Endothelial cell of umbilical vein (primary cell): Measurements from ENCODE around the gene ANAPC5. TPM values are rescaled to one million over a fixed set of nuclear protein-coding genes. Genes with fewer than 3 reads are reported as not detected.

Experiments used
- BruUV-seq: library from RNA; stranded (reverse); fragments of 400-500 nt; replicated peaks from 2 replicates; lab custom pipeline; 2021; lab: Mats Ljungman, UMichigan
- CTCF ChIA-PET: fragments of 300-600, 350-600 bp; sonication (Branson Sonifier 250); formaldehyde crosslinking; loops from one replicate; lab custom pipeline; 2021; ENCODE audit warnings: antibody characterized with exemption, inconsistent platforms; lab: Charles Lee
- POLR2A ChIA-PET: fragments of 300-600, 350-600 bp; sonication (Branson Sonifier 250); formaldehyde crosslinking; loops from one replicate; lab custom pipeline; 2021; ENCODE audit warnings: antibody characterized with exemption, inconsistent platforms; lab: Charles Lee
- DNase-seq: peaks from one replicate; pipeline ENCODE4 v3.0.0-alpha.2; 2011; ENCODE audit warnings: low read depth, low spot score
- FAIRE-seq: peaks from 2 replicates; lab custom pipeline; 2011; peaks lifted over from hg19 to GRCh38; lab: Jason Lieb, UNC
- H2AFZ ChIP-seq: 2 replicates; pipeline ENCODE4 v1.6.0; 2012; ENCODE audit warnings: low read depth, low read length, control low read depth, inconsistent platforms
- H3K27ac ChIP-seq: 2 replicates; pipeline ENCODE4 v1.5.1; 2011; ENCODE audit warnings: low read depth, mild to moderate bottlenecking, control low read depth, low read length, moderate library complexity; ENCODE audit not compliant: insufficient read depth
- H3K27me3 ChIP-seq, 2 experiments: 2 replicates each; pipeline versions ENCODE4 v1.6.0 to v1.6.1; 2011; ENCODE audit warnings: low read length in 2 of 2, mixed read lengths in 1 of 2; ENCODE audit not compliant: control insufficient read depth in 2 of 2, insufficient read depth in 2 of 2
- H3K36me3 ChIP-seq, 2 experiments: 2 replicates in 1 of 2; 3 replicates in 1 of 2; pipeline ENCODE4 v1.5.1; 2011; ENCODE audit warnings: low read length in 2 of 2, mild to moderate bottlenecking in 1 of 2, moderate library complexity in 1 of 2; ENCODE audit not compliant: control insufficient read depth in 2 of 2, insufficient read depth in 2 of 2; ENCODE audit errors: extremely low read depth in 1 of 2
- H3K4me1 ChIP-seq: 3 replicates; pipeline ENCODE4 v1.5.1; 2011; ENCODE audit warnings: mild to moderate bottlenecking, low read length; ENCODE audit not compliant: control insufficient read depth, insufficient read depth; ENCODE audit errors: extremely low read depth
- H3K4me2 ChIP-seq: 2 replicates; pipeline ENCODE4 v1.6.1; 2011; ENCODE audit warnings: low read length, control low read depth, mixed read lengths; ENCODE audit not compliant: insufficient read depth
- H3K4me3 ChIP-seq, 3 experiments: fragments of 200-600 bp in 1 of 3; sonication (generic), shearing (Covaris generic) in 1 of 3; replicated peaks in 1 of 3; 2 replicates each; pipeline ENCODE4 v1.5.1; 2011 to 2016; ENCODE audit warnings: control low read depth in 3 of 3, low read length in 3 of 3, mild to moderate bottlenecking in 2 of 3, inconsistent platforms in 1 of 3, low read depth in 1 of 3, moderate library complexity in 1 of 3; ENCODE audit not compliant: insufficient read depth in 1 of 3
- H3K79me2 ChIP-seq: 2 replicates; pipeline ENCODE4 v1.6.0; 2012; ENCODE audit warnings: low read length, inconsistent platforms; ENCODE audit not compliant: control insufficient read depth, insufficient read depth
- H3K9ac ChIP-seq: replicated peaks from 2 replicates; pipeline ENCODE3; 2011; ENCODE audit warnings: low read length, control low read depth; ENCODE audit not compliant: insufficient read depth; ENCODE audit errors: extremely low read depth
- H3K9me1 ChIP-seq: replicated peaks from 3 replicates; pipeline ENCODE4 v1.6.0; 2011; ENCODE audit warnings: mild to moderate bottlenecking, low read length; ENCODE audit not compliant: control insufficient read depth, insufficient read depth; ENCODE audit errors: extremely low read depth
- H3K9me3 ChIP-seq: replicated peaks from 2 replicates; pipeline ENCODE4 v1.5.1; 2012; ENCODE audit warnings: low read length, inconsistent platforms; ENCODE audit not compliant: control insufficient read depth, insufficient read depth
- H4K20me1 ChIP-seq: replicated peaks from 2 replicates; pipeline ENCODE3; 2011; ENCODE audit warnings: mild to moderate bottlenecking, low read length; ENCODE audit not compliant: control insufficient read depth, insufficient read depth; ENCODE audit errors: extremely low read depth
- EZH2 ChIP-seq: IDR thresholded peaks from 2 replicates; pipeline ENCODE4 v1.6.1; 2012; ENCODE audit warnings: borderline replicate concordance, low read depth, mild to moderate bottlenecking, moderate library complexity, low read length, inconsistent platforms; ENCODE audit not compliant: severe bottlenecking
- FOS ChIP-seq: IDR thresholded peaks from 2 replicates; pipeline ENCODE4 v1.6.1; 2011; ENCODE audit warnings: mild to moderate bottlenecking, low read length, moderate library complexity, borderline replicate concordance; ENCODE audit not compliant: insufficient read depth
- GATA2 ChIP-seq: IDR thresholded peaks from 2 replicates; pipeline ENCODE4 v1.7.0; 2011; ENCODE audit warnings: low read depth, mild to moderate bottlenecking, moderate library complexity, mixed read lengths, low read length; ENCODE audit not compliant: insufficient read length, insufficient read depth
- JUN ChIP-seq: IDR thresholded peaks from 2 replicates; pipeline ENCODE4 v1.6.1; 2011; ENCODE audit warnings: borderline replicate concordance, low read depth; ENCODE audit not compliant: insufficient read length, insufficient read depth
- MAX ChIP-seq: IDR thresholded peaks from 2 replicates; pipeline ENCODE4 v1.6.1; 2011; ENCODE audit not compliant: insufficient read depth, insufficient read length
- MYC ChIP-seq: IDR thresholded peaks from one replicate; pipeline ENCODE4 v1.6.1; 2011; ENCODE audit warnings: mild to moderate bottlenecking, low read depth, low read length
- POLR2A ChIP-seq: IDR thresholded peaks from 2 replicates; pipeline ENCODE4 v1.6.1; 2012; ENCODE audit warnings: low read depth, mild to moderate bottlenecking, control low read depth, low read length
- POLR2AphosphoS5 ChIP-seq: IDR thresholded peaks from 2 replicates; pipeline ENCODE4 v1.6.1; 2012; ENCODE audit warnings: low read depth, mild to moderate bottlenecking, control low read depth, low read length, moderate library complexity; ENCODE audit not compliant: insufficient read depth
- dilution Hi-C: fragments of 300-500 bp; cut with MboI; formaldehyde crosslinking; loops from one replicate; pipeline ENCODE4 v1.15.0; 2019; ENCODE audit warnings: low sequenced_read_pairs; ENCODE audit not compliant: extremely low pct_ligation_motif_present
- intact Hi-C: fragments of 100-400 bp; cut with micrococcal nuclease; formaldehyde crosslinking; loops from one replicate; pipeline ENCODE4 v1.10.0; 2022
- polyA plus RNA-seq, 4 experiments: library from polyadenylated mRNA; depleted of rRNA in 3 of 4; stranded (reverse) in 3 of 4; unstranded in 1 of 4; fragments of >200 nt; gene quantifications; 2 replicates each; pipeline versions ENCODE4 v1.2.1 to v1.2.3, GENCODE V29; 2011 to 2012; ENCODE audit warnings: missing spikeins in 1 of 4
- total RNA-seq: library from RNA; stranded (reverse); gene quantifications from 2 replicates; pipeline ENCODE4 v1.2.3, GENCODE V29; 2021
- TF ChIP-seq, protein P1 (sequence below), 2 donors: IDR thresholded peaks; 1 replicate in 1 of 2; 2 replicates in 1 of 2; pipeline ENCODE4 v1.5.1; 2011; ENCODE audit warnings: low read length in 2 of 2, mild to moderate bottlenecking in 2 of 2, moderate library complexity in 2 of 2, control low read depth in 1 of 2, inconsistent platforms in 1 of 2, low read depth in 1 of 2; ENCODE audit not compliant: insufficient read depth in 1 of 2; ENCODE audit errors: extremely low read depth in 1 of 2

The ANAPC5 gene
- total and polyA plus RNA-seq, 2 donors (not counting 3 experiments of a cell fraction or from before 2014, with no cell fraction given) = 133 to 168 TPM

DNA sequence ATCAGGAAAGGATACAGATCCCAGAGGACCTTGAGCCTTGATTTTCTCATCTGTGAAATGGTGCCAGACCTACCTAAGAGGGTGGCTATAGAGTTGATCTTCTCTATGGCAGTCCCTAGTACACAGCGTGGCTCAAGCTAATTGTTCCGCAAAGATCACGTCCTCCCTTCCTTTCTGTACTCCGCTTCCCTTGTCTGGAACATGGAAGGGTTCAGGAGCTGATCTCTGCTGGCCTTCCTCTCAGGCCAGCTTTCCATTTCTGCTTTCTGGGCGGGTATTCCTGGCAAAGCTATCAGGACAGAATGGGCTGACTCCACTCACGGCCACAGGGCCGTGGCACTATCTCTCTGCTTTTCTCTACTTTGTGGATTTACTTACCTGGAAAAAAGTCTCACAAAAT is 62.2 kb downstream of the ANAPC5 start:
- H4K20me1 ChIP-seq = peaks cover under 1% of the 10 kb centered on the region
- H3K9me1 ChIP-seq = no peaks in the 10 kb centered on the region
- no peaks in the 10 kb centered on the region for H3K27me3 ChIP-seq
- H3K36me3 ChIP-seq = no peaks in the 10 kb centered on the region
- FAIRE-seq (no peak), DNase-seq (no peak)
- CTCF ChIA-PET = no interaction called here
- intact Hi-C loops = no loop called here
- H2AFZ ChIP-seq = no peak overlapping the region
- peaks cover under 1% of the 10 kb centered on the region for H3K4me1 ChIP-seq
- H3K9me3 ChIP-seq = no peaks in the 10 kb centered on the region
- no peak overlapping the region for H3K27ac ChIP-seq
- no TSS peak for BruUV-seq
- no peak overlapping the region for H3K4me2 ChIP-seq
- POLR2A ChIA-PET = no interaction called here
- dilution Hi-C loops = no loop called here
- H3K9ac ChIP-seq = no peak overlapping the region
- no peak overlapping the region for H3K4me3 ChIP-seq
- H3K79me2 ChIP-seq = peaks cover 44% of the 10 kb centered on the region
- no peak for TF ChIP-seq GATA2
- TF ChIP-seq POLR2AphosphoS5 = no peak

DNA sequence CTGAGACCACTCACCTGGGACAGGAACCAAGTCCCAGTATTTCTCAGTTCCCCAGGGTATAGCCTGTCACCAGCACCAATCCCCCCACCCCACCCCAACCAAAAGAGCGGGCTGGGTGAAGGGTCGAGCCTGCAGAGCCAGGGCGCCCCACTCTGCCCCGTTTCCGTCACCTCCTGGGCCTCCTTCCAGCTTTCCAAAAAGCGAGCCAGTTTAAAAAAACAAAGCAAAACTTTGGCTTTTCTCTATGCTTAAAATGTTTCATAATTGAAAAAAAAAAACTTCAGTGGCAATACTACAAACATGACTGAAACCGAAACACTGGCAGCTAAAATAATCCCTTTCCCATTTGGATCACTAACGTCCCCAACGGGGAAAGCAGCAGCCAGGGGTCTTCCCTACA is 63.2 kb downstream of the ANAPC5 start:
- no peak overlapping the region for H2AFZ ChIP-seq
- POLR2A ChIA-PET = no interaction called here
- H3K9me1 ChIP-seq = no peaks in the 10 kb centered on the region
- H3K9ac ChIP-seq = no peak overlapping the region
- DNase-seq (no peak), FAIRE-seq (no peak)
- H3K4me1 ChIP-seq = peaks cover 6% of the 10 kb centered on the region
- H3K79me2 ChIP-seq = peaks cover 37% of the 10 kb centered on the region
- no peak overlapping the region for H3K27ac ChIP-seq
- no peaks in the 10 kb centered on the region for H3K36me3 ChIP-seq
- BruUV-seq = no TSS peak
- CTCF ChIA-PET = interaction anchor here (2.1 kb wide), 1 partner anchor 10 kb away, joined by 7 read pairs; no protein-coding TSS in a partner anchor
- peaks cover 4% of the 10 kb centered on the region for H4K20me1 ChIP-seq
- dilution Hi-C loops (no loop called here), intact Hi-C loops (no loop called here)
- H3K4me2 ChIP-seq = no peak overlapping the region
- TF ChIP-seq, protein P1, sequence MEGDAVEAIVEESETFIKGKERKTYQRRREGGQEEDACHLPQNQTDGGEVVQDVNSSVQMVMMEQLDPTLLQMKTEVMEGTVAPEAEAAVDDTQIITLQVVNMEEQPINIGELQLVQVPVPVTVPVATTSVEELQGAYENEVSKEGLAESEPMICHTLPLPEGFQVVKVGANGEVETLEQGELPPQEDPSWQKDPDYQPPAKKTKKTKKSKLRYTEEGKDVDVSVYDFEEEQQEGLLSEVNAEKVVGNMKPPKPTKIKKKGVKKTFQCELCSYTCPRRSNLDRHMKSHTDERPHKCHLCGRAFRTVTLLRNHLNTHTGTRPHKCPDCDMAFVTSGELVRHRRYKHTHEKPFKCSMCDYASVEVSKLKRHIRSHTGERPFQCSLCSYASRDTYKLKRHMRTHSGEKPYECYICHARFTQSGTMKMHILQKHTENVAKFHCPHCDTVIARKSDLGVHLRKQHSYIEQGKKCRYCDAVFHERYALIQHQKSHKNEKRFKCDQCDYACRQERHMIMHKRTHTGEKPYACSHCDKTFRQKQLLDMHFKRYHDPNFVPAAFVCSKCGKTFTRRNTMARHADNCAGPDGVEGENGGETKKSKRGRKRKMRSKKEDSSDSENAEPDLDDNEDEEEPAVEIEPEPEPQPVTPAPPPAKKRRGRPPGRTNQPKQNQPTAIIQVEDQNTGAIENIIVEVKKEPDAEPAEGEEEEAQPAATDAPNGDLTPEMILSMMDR (IDR thresholded peaks at IDR 0.05; ENCODE audit: extremely low read depth in 1 of 2, insufficient read depth in 1 of 2, low read depth in 1 of 2, low read length in 2 of 2) = no peak
- TF ChIP-seq GATA2 (no peak), FOS (no peak), JUN (no peak), EZH2 (no peak), MAX (no peak), POLR2A (no peak), POLR2AphosphoS5 (no peak), MYC (no peak)
- H3K4me3 ChIP-seq = no peak overlapping the region
- H3K27me3 ChIP-seq = no peaks in the 10 kb centered on the region
- H3K9me3 ChIP-seq = no peaks in the 10 kb centered on the region
